Stimulated activated naive B cell treated with anti-CD40 and anti-IgM and Interleukin-4, amounts not matched to agents 10 μg/mL and 1 μg/mL and 100 μg/mL, for 72 hours (primary cell): ENCODE measurements around the gene KDM5C.

Experiments used
- ATAC-seq, 2 donors: fragments of 150-1000 bp; cut with Tn5 transposase; replicated peaks; 2 replicates each; pipeline ENCODE4 v1.10.0; 2021; ENCODE audit warnings: moderate library complexity in 1 of 2
- DNase-seq: peaks from one replicate; pipeline ENCODE4 v3.0.0; 2021
- H3K27ac Mint-ChIP-seq: one replicate; pipeline ENCODE4 v1.8.0; 2022; ENCODE audit warnings: mild to moderate bottlenecking, mixed read lengths
- H3K27me3 Mint-ChIP-seq, 2 donors: one replicate each; pipeline ENCODE4 v1.8.0; 2022; ENCODE audit warnings: mixed read lengths in 2 of 2
- H3K36me3 Mint-ChIP-seq, 2 donors: one replicate each; pipeline ENCODE4 v1.8.0; 2022; ENCODE audit warnings: mixed read lengths in 2 of 2, mild to moderate bottlenecking in 1 of 2
- H3K4me1 Mint-ChIP-seq, 2 donors: one replicate each; pipeline ENCODE4 v1.8.0; 2022; ENCODE audit warnings: mixed read lengths in 2 of 2, mild to moderate bottlenecking in 1 of 2
- H3K4me3 Mint-ChIP-seq, 2 donors: one replicate each; pipeline ENCODE4 v1.8.0; 2022; ENCODE audit warnings: mild to moderate bottlenecking in 2 of 2, mixed read lengths in 2 of 2, moderate library complexity in 1 of 2
- H3K9me3 Mint-ChIP-seq, 2 donors: one replicate each; pipeline ENCODE4 v1.8.0; 2022; ENCODE audit warnings: mixed read lengths in 2 of 2, mild to moderate bottlenecking in 1 of 2

Gene KDM5C

GRCh38 chrX:53237056-53237455, 12.0 kb upstream of the KDM5C start:
- Mint-ChIP-seq H3K27ac (no peak overlapping the region), H3K36me3 (no peaks in the 10 kb centered on the region), H3K27me3 (peaks cover 0 to 26% of the 10 kb centered on the region in 2 donors), H3K4me3 (no peak overlapping the region), H3K9me3 (no peaks in the 10 kb centered on the region), H3K4me1 (peaks cover 8 to 14% of the 10 kb centered on the region in 2 donors)
- no peak for ATAC-seq
- no peak for DNase-seq

GRCh38 chrX:53236025-53236679, 11.1 kb upstream of the KDM5C start:
- Mint-ChIP-seq H3K9me3 (no peaks in the 10 kb centered on the region), H3K4me3 (no peak overlapping the region), H3K36me3 (no peaks in the 10 kb centered on the region), H3K27ac (no peak overlapping the region), H3K4me1 (peaks cover 8 to 14% of the 10 kb centered on the region in 2 donors), H3K27me3 (peaks cover 0 to 32% of the 10 kb centered on the region in 2 donors)
- ATAC-seq (no peak), DNase-seq (no peak)

- Mint-ChIP-seq H3K4me1 (peaks cover 8 to 14% of the 10 kb centered on the region in 2 donors), H3K27me3 (peaks cover 0 to 38% of the 10 kb centered on the region in 2 donors), H3K9me3 (no peaks in the 10 kb centered on the region), H3K27ac (no peak overlapping the region), H3K36me3 (no peaks in the 10 kb centered on the region), H3K4me3 (no peak overlapping the region)
- ATAC-seq (no peak), DNase-seq (no peak)
Measured at GRCh38 chrX:53235566-53235965, 10.6 kb upstream of the KDM5C start.

- peaks cover 0 to 47% of the 10 kb centered on the region in 2 donors for H3K27me3 Mint-ChIP-seq
- H3K4me1 Mint-ChIP-seq, result peaks cover 6 to 13% of the 10 kb centered on the region in 2 donors
- H3K36me3 Mint-ChIP-seq, result no peaks in the 10 kb centered on the region
- no peak overlapping the region for H3K27ac Mint-ChIP-seq
- H3K4me3 Mint-ChIP-seq, result no peak overlapping the region
- DNase-seq, result no peak
- no peaks in the 10 kb centered on the region for H3K9me3 Mint-ChIP-seq
- ATAC-seq, result no peak
Measured at GRCh38 chrX:53234484-53234883, 9.5 kb upstream of the KDM5C start.

GRCh38 chrX:53233536-53233935, 8.5 kb upstream of the KDM5C start:
- H3K27ac Mint-ChIP-seq, result no peak overlapping the region
- ATAC-seq, result no peak
- H3K4me3 Mint-ChIP-seq, result no peak overlapping the region
- DNase-seq, result no peak
- H3K27me3 Mint-ChIP-seq, result peaks cover 0 to 47% of the 10 kb centered on the region in 2 donors
- H3K4me1 Mint-ChIP-seq, result peaks cover 0 to 5% of the 10 kb centered on the region in 2 donors
- H3K9me3 Mint-ChIP-seq, result no peaks in the 10 kb centered on the region
- H3K36me3 Mint-ChIP-seq, result no peaks in the 10 kb centered on the region

- DNase-seq (no peak), ATAC-seq (no peak)
- Mint-ChIP-seq H3K4me3 (no peak overlapping the region), H3K27ac (no peak overlapping the region), H3K27me3 (peaks cover 0 to 33% of the 10 kb centered on the region in 2 donors), H3K36me3 (peaks cover 0 to 2% of the 10 kb centered on the region in 2 donors), H3K9me3 (no peaks in the 10 kb centered on the region), H3K4me1 (peaks cover under 1 to 2% of the 10 kb centered on the region in 2 donors)
Measured at GRCh38 chrX:53230116-53230515, 5.1 kb upstream of the KDM5C start.

- H3K9me3 Mint-ChIP-seq, result no peaks in the 10 kb centered on the region
- peaks cover 0 to 23% of the 10 kb centered on the region in 2 donors for H3K27me3 Mint-ChIP-seq
- no peak overlapping the region for H3K27ac Mint-ChIP-seq
- H3K4me3 Mint-ChIP-seq, result no peak overlapping the region
- no peak for DNase-seq
- ATAC-seq, result no peak
- H3K36me3 Mint-ChIP-seq, result peaks cover 7 to 21% of the 10 kb centered on the region in 2 donors
- H3K4me1 Mint-ChIP-seq, result peaks cover 16 to 17% of the 10 kb centered on the region in 2 donors
Measured at GRCh38 chrX:53227224-53227765, 2.3 kb upstream of the KDM5C start.

- Mint-ChIP-seq H3K4me3 (peak overlapping the region; percentile 94), H3K36me3 (peaks cover 7 to 38% of the 10 kb centered on the region in 2 donors), H3K9me3 (no peaks in the 10 kb centered on the region), H3K27ac (peak overlapping the region; percentile 99), H3K27me3 (no peaks in the 10 kb centered on the region), H3K4me1 (peaks cover 17 to 27% of the 10 kb centered on the region in 2 donors)
- ATAC-seq, result peak; percentile 17 to 20
- no peak for DNase-seq
Measured at GRCh38 chrX:53223955-53224859, 800 bp downstream of the KDM5C start.

GRCh38 chrX:53223068-53223693, 1.8 kb downstream of the KDM5C start:
- ATAC-seq (no peak), DNase-seq (no peak)
- peaks cover 7 to 43% of the 10 kb centered on the region in 2 donors for H3K36me3 Mint-ChIP-seq
- H3K27me3 Mint-ChIP-seq, result no peaks in the 10 kb centered on the region
- H3K27ac Mint-ChIP-seq, result peak overlapping the region; percentile 63
- no peaks in the 10 kb centered on the region for H3K9me3 Mint-ChIP-seq
- H3K4me1 Mint-ChIP-seq, result peaks cover 17 to 27% of the 10 kb centered on the region in 2 donors
- peak overlapping the region; percentile 94 for H3K4me3 Mint-ChIP-seq

GRCh38 chrX:53211391-53211978, 13.5 kb downstream of the KDM5C start:
- Mint-ChIP-seq H3K27ac (no peak overlapping the region), H3K36me3 (peaks cover 12 to 66% of the 10 kb centered on the region in 2 donors), H3K4me1 (no peaks in the 10 kb centered on the region), H3K4me3 (no peak overlapping the region), H3K9me3 (no peaks in the 10 kb centered on the region), H3K27me3 (no peaks in the 10 kb centered on the region)
- no peak for ATAC-seq
- DNase-seq, result no peak

GRCh38 chrX:53196678-53197077, 28.3 kb downstream of the KDM5C start:
- Mint-ChIP-seq H3K4me3 (no peak overlapping the region), H3K27ac (no peak overlapping the region), H3K27me3 (no peaks in the 10 kb centered on the region), H3K4me1 (no peaks in the 10 kb centered on the region), H3K36me3 (peaks cover 23 to 66% of the 10 kb centered on the region in 2 donors), H3K9me3 (no peaks in the 10 kb centered on the region)
- no peak for ATAC-seq
- DNase-seq, result no peak

- Mint-ChIP-seq H3K27me3 (no peaks in the 10 kb centered on the region), H3K4me1 (peaks cover 0 to 3% of the 10 kb centered on the region in 2 donors), H3K36me3 (peaks cover 24 to 72% of the 10 kb centered on the region in 2 donors), H3K4me3 (peak overlapping the region in 1 of 2 donors; percentile 15), H3K9me3 (no peaks in the 10 kb centered on the region), H3K27ac (peak overlapping the region; percentile 28)
- ATAC-seq (no peak), DNase-seq (no peak)
Measured at GRCh38 chrX:53195401-53195800, 29.6 kb downstream of the KDM5C start.

GRCh38 chrX:53194308-53194707, 30.7 kb downstream of the KDM5C start:
- H3K4me1 Mint-ChIP-seq, result peaks cover 5% of the 10 kb centered on the region in 2 donors
- no peaks in the 10 kb centered on the region for H3K27me3 Mint-ChIP-seq
- no peak overlapping the region for H3K4me3 Mint-ChIP-seq
- H3K9me3 Mint-ChIP-seq, result no peaks in the 10 kb centered on the region
- H3K27ac Mint-ChIP-seq, result peak overlapping the region; percentile 88
- DNase-seq, result no peak
- H3K36me3 Mint-ChIP-seq, result peaks cover 24 to 79% of the 10 kb centered on the region in 2 donors
- no peak for ATAC-seq

- no peaks in the 10 kb centered on the region for H3K9me3 Mint-ChIP-seq
- no peak for DNase-seq
- no peaks in the 10 kb centered on the region for H3K27me3 Mint-ChIP-seq
- no peak overlapping the region for H3K4me3 Mint-ChIP-seq
- ATAC-seq, result no peak
- H3K4me1 Mint-ChIP-seq, result peaks cover 6 to 7% of the 10 kb centered on the region in 2 donors
- H3K36me3 Mint-ChIP-seq, result peaks cover 24 to 68% of the 10 kb centered on the region in 2 donors
- peak overlapping the region; percentile 70 for H3K27ac Mint-ChIP-seq
Measured at GRCh38 chrX:53193093-53193492, 31.9 kb downstream of the KDM5C start.
